ENCODE data around the gene ACY1. TPM values are rescaled to one million over a fixed set of nuclear protein-coding genes. Genes with fewer than 3 reads are reported as not detected.

The ACY1 gene
- total RNA-seq, 2 experiments from 2014 or later: 15.8 to 17.1 TPM

GRCh38 chr3:51974277-51974962, 8.9 kb upstream of the ACY1 start:
- peak overlapping the region; percentile 90 for H3K27ac Mint-ChIP-seq
- H3K27me3 Mint-ChIP-seq: no peaks in the 10 kb centered on the region
- peak overlapping the region; percentile 89 for H3K4me3 Mint-ChIP-seq
- no peak for DNase-seq
- no peaks in the 10 kb centered on the region for H3K36me3 Mint-ChIP-seq
- POLR2A ChIA-PET: interaction anchor here (0.9 to 3.4 kb wide), 13 partner anchors 8 to 589 kb away, joined by 3 to 41 read pairs (median 6); partner anchors contain the start of genes ACY1, DUSP7, MANF and PARP3
- peak; percentile 9 for ATAC-seq (ENCODE audit: low read depth)
- no peaks in the 10 kb centered on the region for H3K9me3 Mint-ChIP-seq
- H3K4me1 Mint-ChIP-seq: peaks cover 30% of the 10 kb centered on the region

GRCh38 chr3:51974963-51975851, 8.1 kb upstream of the ACY1 start, which contains the start of gene ABHD14A:
Gene ABHD14A (plus strand): TSS chr3:51975064. CDS start chr3:51975136, 72 bp downstream.
- POLR2A ChIA-PET: interaction anchor here (1.8 to 3.4 kb wide), 5 partner anchors 7 to 81 kb away, joined by 4 to 41 read pairs (median 7); partner anchors contain the start of genes ACY1, DUSP7, PARP3 and RRP9
- ATAC-seq (ENCODE audit: low read depth) (peak; percentile 75), DNase-seq (peak; percentile 83)
- peak within 1 kb of the TSS; percentile 89 for H3K4me3 Mint-ChIP-seq
- H3K27me3 Mint-ChIP-seq: no peaks in the 10 kb centered on the region
- no peaks in the 10 kb centered on the region for H3K36me3 Mint-ChIP-seq
- peak within 1 kb of the TSS; percentile 90 for H3K27ac Mint-ChIP-seq
- no peaks in the 10 kb centered on the region for H3K9me3 Mint-ChIP-seq
- H3K4me1 Mint-ChIP-seq: peaks cover 29% of the 10 kb centered on the region

GRCh38 chr3:51975852-51976549, 7.3 kb upstream of the ACY1 start:
- peaks cover 27% of the 10 kb centered on the region for H3K4me1 Mint-ChIP-seq
- H3K36me3 Mint-ChIP-seq: peaks cover 1% of the 10 kb centered on the region
- no peaks in the 10 kb centered on the region for H3K9me3 Mint-ChIP-seq
- DNase-seq: peak; percentile 58
- peak overlapping the region; percentile 89 for H3K4me3 Mint-ChIP-seq
- H3K27me3 Mint-ChIP-seq: no peaks in the 10 kb centered on the region
- ATAC-seq (ENCODE audit: low read depth): no peak
- H3K27ac Mint-ChIP-seq: peak overlapping the region; percentile 84
- POLR2A ChIA-PET: interaction anchor here (1.8 kb wide), 1 partner anchor 80 kb away, joined by 4 read pairs; the partner anchor contains the start of gene DUSP7

- ATAC-seq (ENCODE audit: low read depth): peak; percentile 30
- peak overlapping the region; percentile 49 for H3K27ac Mint-ChIP-seq
- H3K4me1 Mint-ChIP-seq: peaks cover 34% of the 10 kb centered on the region
- peak overlapping the region; percentile 9 for H3K4me3 Mint-ChIP-seq
- no peaks in the 10 kb centered on the region for H3K9me3 Mint-ChIP-seq
- DNase-seq: no peak
- POLR2A ChIA-PET: interaction anchor here (0.7 to 1.2 kb wide), 3 partner anchors 18 to 303 kb away, joined by 3 read pairs; partner anchors contain the start of gene RPL29
- H3K36me3 Mint-ChIP-seq: peaks cover 1% of the 10 kb centered on the region
- no peaks in the 10 kb centered on the region for H3K27me3 Mint-ChIP-seq
Observed at GRCh38 chr3:51977446-51978142, 5.7 kb upstream of the ACY1 start.

- no peaks in the 10 kb centered on the region for H3K27me3 Mint-ChIP-seq
- peaks cover 1% of the 10 kb centered on the region for H3K36me3 Mint-ChIP-seq
- DNase-seq (no peak), ATAC-seq (ENCODE audit: low read depth) (no peak)
- H3K9me3 Mint-ChIP-seq: no peaks in the 10 kb centered on the region
- peaks cover 36% of the 10 kb centered on the region for H3K4me1 Mint-ChIP-seq
- no peak overlapping the region for H3K4me3 Mint-ChIP-seq
- no peak overlapping the region for H3K27ac Mint-ChIP-seq
- POLR2A ChIA-PET: interaction anchor here (1.2 kb wide), 1 partner anchor 18 kb away, joined by 3 read pairs; the partner anchor contains the start of gene RPL29
Observed at GRCh38 chr3:51978143-51978502, 5.2 kb upstream of the ACY1 start.

GRCh38 chr3:51980253-51980652, 3.1 kb upstream of the ACY1 start:
- ATAC-seq (ENCODE audit: low read depth) (no peak), DNase-seq (no peak)
- H3K4me1 Mint-ChIP-seq: peaks cover 31% of the 10 kb centered on the region
- no peak overlapping the region for H3K27ac Mint-ChIP-seq
- peaks cover 1% of the 10 kb centered on the region for H3K36me3 Mint-ChIP-seq
- no peaks in the 10 kb centered on the region for H3K27me3 Mint-ChIP-seq
- no peaks in the 10 kb centered on the region for H3K9me3 Mint-ChIP-seq
- no peak overlapping the region for H3K4me3 Mint-ChIP-seq
- POLR2A ChIA-PET: interaction anchor here (1.5 kb wide), 1 partner anchor 13 kb away, joined by 3 read pairs; no protein-coding TSS in a partner anchor

- Mint-ChIP-seq H3K27ac (peak overlapping the region; percentile 87), H3K4me1 (peaks cover 18% of the 10 kb centered on the region), H3K27me3 (no peaks in the 10 kb centered on the region), H3K4me3 (peak overlapping the region; percentile 94), H3K36me3 (peaks cover 1% of the 10 kb centered on the region), H3K9me3 (no peaks in the 10 kb centered on the region)
- DNase-seq (peak; percentile 49), ATAC-seq (ENCODE audit: low read depth) (peak; percentile 8)
- POLR2A ChIA-PET: interaction anchor here (0.6 to 3.3 kb wide), 13 partner anchors 8 to 1367 kb away, joined by 3 to 49 read pairs (median 5); partner anchors contain the start of genes ABHD14A, ABHD14B, DUSP7 and PARP3
Observed at GRCh38 chr3:51982352-51982837, 940 bp upstream of the ACY1 start.

- Mint-ChIP-seq H3K4me1 (peaks cover 15% of the 10 kb centered on the region), H3K27me3 (no peaks in the 10 kb centered on the region), H3K9me3 (no peaks in the 10 kb centered on the region), H3K4me3 (peak overlapping the region; percentile 94), H3K36me3 (peaks cover 1% of the 10 kb centered on the region), H3K27ac (peak overlapping the region; percentile 87)
- DNase-seq: no peak
- POLR2A ChIA-PET: interaction anchor here (0.7 to 3.3 kb wide), 13 partner anchors 8 to 1376 kb away, joined by 3 to 49 read pairs (median 4); partner anchors contain the start of genes ABHD14A, ABHD14B, CISH and PARP3
- ATAC-seq (ENCODE audit: low read depth): peak; percentile 2
Observed at GRCh38 chr3:51983578-51984268, 388 bp downstream of the ACY1 start.

GRCh38 chr3:51984269-51984647, 923 bp downstream of the ACY1 start:
- Mint-ChIP-seq H3K27me3 (no peaks in the 10 kb centered on the region), H3K4me3 (peak overlapping the region; percentile 44), H3K4me1 (peaks cover 15% of the 10 kb centered on the region), H3K9me3 (no peaks in the 10 kb centered on the region), H3K36me3 (peaks cover 1% of the 10 kb centered on the region), H3K27ac (peak overlapping the region; percentile 87)
- ATAC-seq (ENCODE audit: low read depth) (no peak), DNase-seq (no peak)
- POLR2A ChIA-PET: interaction anchor here (0.7 to 3.3 kb wide), 5 partner anchors 8 to 170 kb away, joined by 4 to 49 read pairs (median 6); partner anchors contain the start of genes ABHD14B, POC1A and RPL29

- POLR2A ChIA-PET: interaction anchor here (0.7 to 3.3 kb wide), 5 partner anchors 7 to 471 kb away, joined by 4 to 49 read pairs (median 6); partner anchors contain the start of genes ABHD14B, POC1A and RPL29
- Mint-ChIP-seq H3K27ac (peak overlapping the region; percentile 48), H3K36me3 (peaks cover 1% of the 10 kb centered on the region), H3K27me3 (no peaks in the 10 kb centered on the region), H3K9me3 (no peaks in the 10 kb centered on the region), H3K4me1 (peaks cover 15% of the 10 kb centered on the region), H3K4me3 (no peak overlapping the region)
- ATAC-seq (ENCODE audit: low read depth) (no peak), DNase-seq (no peak)
Observed at GRCh38 chr3:51985063-51985462, 1.7 kb downstream of the ACY1 start.
